Urothelium cell line (cell line): ENCODE results near the gene LCE1A.
A peak's percentile ranks its signal among the peaks of the same experiment; 100 is the strongest.

Source experiments
- DNase-seq: peaks from one replicate; pipeline ENCODE4 v3.0.0; 2011; ENCODE audit warnings: low spot score, mixed read lengths
- FAIRE-seq: peaks from 2 replicates; lab custom pipeline; 2011; peaks lifted over from hg19 to GRCh38; lab: Jason Lieb, UNC

LCE1A gene

DNA sequence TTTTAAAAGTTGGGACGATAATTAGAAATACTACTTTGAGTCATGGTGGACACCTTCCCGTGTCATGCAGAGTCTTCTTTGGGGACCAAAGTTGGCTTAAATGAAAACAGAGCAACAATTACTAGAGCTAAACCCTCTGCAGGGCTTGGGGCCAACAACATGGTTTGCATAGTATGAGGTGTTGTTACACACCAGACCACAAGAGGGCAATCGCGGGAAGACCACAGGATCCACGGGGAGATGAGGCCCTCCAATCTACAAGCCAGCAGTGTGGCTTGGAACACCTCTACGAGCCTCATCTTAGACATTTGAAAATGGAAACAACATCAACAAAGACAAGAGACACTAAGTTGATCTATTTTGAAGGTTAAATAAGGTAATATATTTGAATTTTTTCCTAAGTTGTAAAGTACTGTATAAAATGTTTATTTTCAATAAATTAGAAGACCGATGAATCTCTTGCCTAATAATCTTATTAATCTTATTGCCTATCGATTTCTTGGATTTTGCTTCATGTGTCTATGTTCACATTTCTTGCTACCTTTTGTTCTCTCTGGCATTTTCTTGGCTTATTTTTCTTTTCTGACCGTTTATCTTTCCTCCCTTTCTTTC lies 42.6 kb downstream of the LCE1A start:
- peak; percentile 78 for FAIRE-seq
- peak; percentile 80 for DNase-seq

DNA sequence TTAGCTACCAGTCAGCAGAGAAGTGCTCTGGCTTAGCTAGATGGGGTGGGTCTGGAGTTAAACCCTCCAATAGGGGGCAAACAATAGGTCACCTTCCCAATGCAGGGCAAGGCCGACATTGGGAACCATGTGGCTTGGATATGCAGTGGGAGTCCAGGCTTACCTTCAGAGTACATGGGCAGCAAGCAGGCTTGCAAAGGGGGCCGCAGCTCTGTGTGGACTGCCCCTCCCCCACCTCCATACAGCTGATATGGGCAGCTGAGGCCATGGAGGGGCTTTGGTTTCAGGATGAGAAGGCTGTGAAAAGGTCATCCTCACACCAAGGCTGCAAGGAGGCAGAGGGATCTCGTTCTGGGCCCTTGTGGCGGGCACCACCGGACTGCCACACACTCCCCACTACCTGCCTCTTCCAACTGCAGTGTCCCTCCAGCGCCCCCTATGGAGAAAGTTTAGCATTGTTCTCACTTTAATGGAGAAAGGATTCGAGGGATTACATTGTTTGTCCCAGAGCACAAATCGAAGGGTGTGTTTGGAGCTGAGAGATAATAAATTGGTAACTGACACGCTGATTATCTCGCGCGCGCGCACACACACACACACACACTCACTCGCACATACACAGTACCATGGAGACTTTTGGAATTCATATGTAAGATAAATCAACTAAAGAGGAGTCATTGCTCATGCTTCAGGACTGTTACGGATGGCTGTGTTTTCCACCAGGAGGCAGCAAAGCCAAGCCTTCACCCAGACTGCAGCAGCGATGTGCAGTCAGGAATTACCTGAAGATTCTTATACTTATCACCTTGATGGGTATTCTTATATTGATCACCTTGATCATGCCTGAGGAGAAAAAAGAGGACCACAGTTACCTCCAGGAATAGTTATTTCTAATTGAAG lies 43.8 kb downstream of the LCE1A start:
- DNase-seq (peak; percentile 71), FAIRE-seq (no peak)

DNA sequence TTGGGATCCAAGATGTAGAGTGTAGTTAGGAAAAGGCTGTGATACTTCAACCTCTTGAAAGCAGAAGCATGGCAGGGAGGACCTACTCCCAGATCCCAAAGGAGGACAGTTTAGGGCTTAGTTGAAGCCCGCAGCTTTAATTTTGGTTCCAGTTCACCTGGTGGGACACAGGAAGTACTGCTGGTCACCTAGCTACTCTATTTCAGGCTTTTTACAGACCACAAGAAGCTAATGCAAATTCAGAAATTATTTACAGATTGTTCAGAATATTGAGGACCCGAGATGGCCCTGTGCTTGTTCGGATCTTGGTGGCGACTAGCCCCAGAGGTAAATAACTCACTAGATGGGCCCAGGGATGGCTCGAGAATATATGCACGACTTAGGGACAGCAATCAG lies 44.5 kb downstream of the LCE1A start:
- no peak for DNase-seq
- FAIRE-seq: no peak

DNA sequence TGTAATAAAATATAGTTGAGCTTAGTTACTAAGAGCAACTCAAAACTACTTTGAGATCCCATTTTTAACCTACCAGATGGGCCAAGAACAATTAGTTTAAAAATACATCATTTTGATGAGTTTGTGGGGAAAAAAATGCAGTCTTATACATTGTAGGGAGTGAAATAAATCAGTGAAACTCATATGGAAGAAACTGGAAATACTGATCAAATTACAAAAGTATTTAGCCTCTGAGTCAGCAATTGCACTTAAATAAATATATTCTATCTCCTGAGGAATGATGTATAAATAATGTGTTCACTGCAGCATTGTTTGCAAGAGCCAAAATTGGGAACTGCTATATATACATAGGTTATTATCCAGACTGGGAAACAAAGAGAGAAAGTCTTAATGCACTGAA lies 46.2 kb downstream of the LCE1A start:
- DNase-seq: no peak
- no peak for FAIRE-seq

DNA sequence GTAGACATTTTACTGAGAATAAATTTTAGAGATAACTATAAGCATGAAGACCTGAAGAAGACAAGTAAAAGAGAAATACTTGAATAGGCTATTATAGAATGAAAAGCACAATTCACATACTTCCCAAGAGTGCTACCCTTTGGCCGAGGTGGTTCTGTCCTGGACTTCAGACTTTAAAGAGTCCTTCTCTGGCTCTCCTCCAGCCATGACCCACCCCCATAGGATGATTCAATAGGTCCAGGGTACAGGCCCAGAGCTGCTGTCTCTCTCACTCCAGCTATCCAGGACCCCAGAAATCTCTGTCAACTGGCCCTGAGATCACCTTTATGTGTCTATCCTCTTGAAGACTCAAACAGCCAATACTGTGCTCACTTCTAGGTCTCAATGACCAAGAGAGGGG lies 49.6 kb downstream of the LCE1A start:
- no peak for FAIRE-seq
- DNase-seq: no peak
